Measurements from ENCODE around the gene LCN9.
"Not testable (repeated sequence)": the region's sequence is repeated elsewhere in the genome, so short reads cannot be mapped to it uniquely, and the experiment has no call there.

Gene LCN9

GRCh38 chr9:135671591-135672041 is 8.5 kb downstream of the LCN9 start:
- no peak for DNase-seq (ENCODE audit: low spot score)

- not testable (repeated sequence) for DNase-seq (ENCODE audit: low spot score)
Observed at GRCh38 chr9:135672786-135673185, 9.7 kb downstream of the LCN9 start.

- no peak for DNase-seq (ENCODE audit: low spot score)
Observed at GRCh38 chr9:135673941-135674340, 10.8 kb downstream of the LCN9 start.

- no peak for DNase-seq (ENCODE audit: low spot score)
Observed at GRCh38 chr9:135674977-135675376, 11.9 kb downstream of the LCN9 start.

- no peak for DNase-seq (ENCODE audit: low spot score)
Observed at GRCh38 chr9:135676891-135677290, 13.8 kb downstream of the LCN9 start.

GRCh38 chr9:135677641-135678168 is 14.6 kb downstream of the LCN9 start:
- no peak for DNase-seq (ENCODE audit: low spot score)

GRCh38 chr9:135678236-135679017 is 15.3 kb downstream of the LCN9 start:
- DNase-seq (ENCODE audit: low spot score): no peak

- no peak for DNase-seq (ENCODE audit: low spot score)
Observed at GRCh38 chr9:135680056-135680455, 16.9 kb downstream of the LCN9 start.

- DNase-seq (ENCODE audit: low spot score): no peak
Observed at GRCh38 chr9:135681161-135681560, 18.1 kb downstream of the LCN9 start.

- no peak for DNase-seq (ENCODE audit: low spot score)
Observed at GRCh38 chr9:135683401-135684034, 20.4 kb downstream of the LCN9 start.

- DNase-seq (ENCODE audit: low spot score): no peak
Observed at GRCh38 chr9:135684691-135685090, 21.6 kb downstream of the LCN9 start.

GRCh38 chr9:135687216-135687615 is 24.1 kb downstream of the LCN9 start:
- no peak for DNase-seq (ENCODE audit: low spot score)

GRCh38 chr9:135689011-135689410 is 25.9 kb downstream of the LCN9 start:
- no peak for DNase-seq (ENCODE audit: low spot score)

- DNase-seq (ENCODE audit: low spot score): no peak
Observed at GRCh38 chr9:135690836-135691570, 27.9 kb downstream of the LCN9 start.

- no peak for DNase-seq (ENCODE audit: low spot score)
Observed at GRCh38 chr9:135692410-135692809, 29.3 kb downstream of the LCN9 start.

- DNase-seq (ENCODE audit: low spot score): no peak
Observed at GRCh38 chr9:135693265-135693664, 30.2 kb downstream of the LCN9 start.

GRCh38 chr9:135693771-135694170 is 30.7 kb downstream of the LCN9 start:
- DNase-seq (ENCODE audit: low spot score): no peak

GRCh38 chr9:135694414-135694813 is 31.3 kb downstream of the LCN9 start:
- DNase-seq (ENCODE audit: low spot score): no peak

- DNase-seq (ENCODE audit: low spot score): no peak
Observed at GRCh38 chr9:135695036-135695435, 31.9 kb downstream of the LCN9 start.

GRCh38 chr9:135695642-135696041 is 32.5 kb downstream of the LCN9 start:
- DNase-seq (ENCODE audit: low spot score): no peak

GRCh38 chr9:135696446-135696845 is 33.3 kb downstream of the LCN9 start:
- no peak for DNase-seq (ENCODE audit: low spot score)

- no peak for DNase-seq (ENCODE audit: low spot score)
Observed at GRCh38 chr9:135697226-135697625, 34.1 kb downstream of the LCN9 start.

GRCh38 chr9:135698236-135698635 is 35.1 kb downstream of the LCN9 start:
- no peak for DNase-seq (ENCODE audit: low spot score)
